Measurements from ENCODE around the gene NMU.
"Not testable (repeated sequence)": the region's sequence is repeated elsewhere in the genome, so short reads cannot be mapped to it uniquely, and the experiment has no call there.

NMU gene, protein sequence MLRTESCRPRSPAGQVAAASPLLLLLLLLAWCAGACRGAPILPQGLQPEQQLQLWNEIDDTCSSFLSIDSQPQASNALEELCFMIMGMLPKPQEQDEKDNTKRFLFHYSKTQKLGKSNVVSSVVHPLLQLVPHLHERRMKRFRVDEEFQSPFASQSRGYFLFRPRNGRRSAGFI

DNA sequence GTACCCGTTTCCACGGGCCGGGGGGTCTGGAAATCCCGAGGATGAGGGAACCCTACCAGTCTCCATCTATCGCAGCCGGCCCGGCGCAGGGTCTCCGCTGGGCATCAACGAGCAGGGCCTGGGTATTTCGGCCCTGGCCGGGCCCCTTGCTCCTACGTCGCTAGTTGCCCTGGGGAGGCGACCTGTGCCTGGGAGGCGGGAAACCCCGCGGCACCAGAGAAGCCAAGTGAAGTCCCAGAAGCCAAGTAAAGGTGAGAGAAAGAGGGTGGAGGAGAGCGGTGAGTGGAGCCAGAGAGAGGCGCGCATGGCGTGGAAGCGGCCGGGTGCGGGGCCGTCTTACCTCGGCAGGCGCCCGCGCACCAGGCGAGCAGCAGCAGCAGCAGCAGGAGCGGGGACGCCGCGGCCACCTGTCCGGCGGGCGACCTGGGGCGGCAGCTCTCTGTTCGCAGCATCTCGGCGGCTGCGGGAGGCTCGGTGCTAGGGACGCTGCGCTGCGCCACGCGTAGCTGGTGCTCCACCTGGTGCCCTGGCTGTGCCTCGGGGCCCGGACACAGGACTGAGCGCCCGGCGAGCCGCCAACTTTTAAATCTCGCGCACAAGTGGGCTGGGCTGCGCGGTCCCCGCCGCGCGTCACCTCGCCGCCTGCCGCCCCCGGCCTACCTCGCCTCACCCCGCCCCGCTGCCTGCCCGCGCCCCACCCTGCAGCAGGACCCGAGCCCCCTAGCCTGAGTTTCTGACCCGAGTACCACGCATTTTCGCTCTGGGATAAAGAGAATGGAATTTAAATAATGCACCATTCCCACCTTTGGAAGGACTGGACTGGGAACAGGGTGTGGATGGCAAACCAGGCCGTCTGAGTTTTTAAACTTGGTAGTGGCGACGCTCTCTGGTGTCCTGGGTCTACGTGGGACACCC lies at the start of gene NMU:
Gene NMU, minus strand, starts transcription at position 558 of the 915 bp plus-strand sequence. Its CDS starts 106 bp downstream, at position 452.
- no peak for DNase-seq (ENCODE audit: low spot score)

DNA sequence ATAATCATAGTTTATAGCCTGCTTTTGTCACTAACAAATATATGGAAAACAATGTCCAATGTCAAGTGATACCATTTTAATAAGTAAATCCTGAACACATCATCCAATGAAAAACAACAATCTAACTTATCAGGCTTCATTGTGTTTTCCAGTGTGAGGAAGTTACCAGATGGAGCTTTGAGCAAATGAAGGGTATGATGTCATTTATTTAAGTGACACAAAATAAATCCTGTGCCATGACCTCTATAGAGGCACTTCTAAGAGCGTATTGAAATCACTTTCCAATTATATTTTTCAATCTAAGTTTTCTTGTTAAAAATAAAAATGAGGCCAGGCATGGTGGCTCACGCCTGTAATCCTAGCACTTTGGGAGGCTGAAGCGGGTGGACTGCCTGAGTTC lies 48.2 kb upstream of the NMU start:
- no peak for DNase-seq (ENCODE audit: low spot score)

DNA sequence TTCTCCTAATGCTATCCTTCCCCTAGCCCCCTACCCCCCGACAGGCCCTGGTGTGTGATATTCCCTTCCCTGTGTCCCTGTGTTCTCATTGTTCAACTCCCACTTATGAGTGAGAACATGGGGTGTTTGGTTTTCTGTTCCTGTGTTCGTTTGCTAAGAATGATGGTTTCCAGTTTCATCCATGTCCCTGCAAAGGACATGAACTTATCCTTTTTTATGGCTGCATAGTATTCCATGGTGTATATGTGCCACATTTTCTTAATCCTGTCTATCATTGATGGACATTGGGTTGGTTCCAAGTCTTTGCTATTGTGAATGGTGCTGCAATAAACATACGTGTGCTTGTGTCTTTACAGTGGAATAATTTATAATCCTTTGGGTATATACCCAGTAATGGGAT lies 46.7 kb upstream of the NMU start:
- not testable (repeated sequence) for DNase-seq (ENCODE audit: low spot score)

DNA sequence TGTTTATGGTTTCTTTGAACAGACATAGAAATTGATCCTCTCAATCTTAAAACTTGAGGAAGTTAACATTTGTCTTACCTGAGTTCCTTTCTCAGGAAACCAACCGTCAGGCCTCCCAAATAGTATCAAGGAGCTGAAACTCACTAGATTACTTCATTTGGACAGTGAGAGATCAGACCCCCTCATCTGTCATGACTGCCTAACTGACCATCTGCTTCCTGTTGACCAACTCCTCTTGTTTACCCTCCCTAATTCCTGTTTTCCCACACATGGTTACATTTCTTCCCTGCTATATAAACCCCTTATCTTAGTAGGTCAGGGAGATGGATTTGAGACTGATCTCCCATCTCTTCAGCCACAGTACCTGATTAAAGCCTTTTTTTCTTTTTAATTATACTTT lies 46.2 kb upstream of the NMU start:
- no peak for DNase-seq (ENCODE audit: low spot score)

DNA sequence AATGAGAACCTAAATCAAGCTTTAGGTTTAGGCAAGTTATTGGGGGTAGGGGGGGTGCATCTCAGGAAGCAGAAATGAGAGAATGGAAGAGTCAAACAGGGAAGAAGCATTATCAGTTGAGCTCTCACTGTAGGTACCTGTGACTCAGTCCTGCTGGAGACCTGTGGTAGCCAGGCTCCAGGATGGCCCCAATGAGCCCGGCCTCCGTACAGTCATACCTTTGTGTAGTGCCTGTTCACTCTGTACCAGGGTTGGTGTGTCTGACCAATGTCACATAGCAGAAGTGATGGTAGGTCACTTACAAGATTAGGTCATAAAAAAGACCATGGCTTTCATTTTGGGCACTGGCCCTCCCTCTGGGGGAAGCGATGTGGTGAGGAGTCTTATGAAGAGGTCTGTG lies 45.3 kb upstream of the NMU start:
- DNase-seq (ENCODE audit: low spot score) = no peak

DNA sequence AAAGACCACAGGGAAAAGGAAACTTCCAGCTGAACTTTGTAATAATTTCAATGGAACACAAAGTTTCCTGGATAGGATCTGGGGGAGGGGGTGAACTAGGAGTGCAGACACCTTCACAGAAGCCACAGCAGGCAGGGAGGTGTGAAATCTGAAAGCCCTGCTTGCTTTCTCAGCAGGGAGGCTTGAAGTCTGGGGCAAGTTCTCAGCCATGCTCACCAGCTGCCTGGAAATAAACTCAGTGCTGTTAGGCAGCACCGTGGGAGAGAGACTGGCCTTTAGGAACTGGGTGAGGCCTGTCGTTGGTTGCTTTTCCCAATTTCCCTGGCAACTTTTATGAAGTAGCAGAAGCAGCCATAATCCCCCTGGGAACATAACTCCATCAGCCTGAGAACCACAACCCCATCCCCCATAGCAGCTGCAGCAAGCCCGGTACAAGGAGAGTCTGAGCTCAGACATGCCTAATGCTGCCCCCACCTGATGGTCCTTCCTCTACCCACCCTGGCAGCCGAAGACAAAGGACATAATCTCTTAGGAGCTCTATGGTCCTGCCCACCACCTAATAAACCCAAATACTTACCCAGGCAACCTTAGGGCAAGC lies 39.2 kb upstream of the NMU start:
- DNase-seq (ENCODE audit: low spot score) = no peak

DNA sequence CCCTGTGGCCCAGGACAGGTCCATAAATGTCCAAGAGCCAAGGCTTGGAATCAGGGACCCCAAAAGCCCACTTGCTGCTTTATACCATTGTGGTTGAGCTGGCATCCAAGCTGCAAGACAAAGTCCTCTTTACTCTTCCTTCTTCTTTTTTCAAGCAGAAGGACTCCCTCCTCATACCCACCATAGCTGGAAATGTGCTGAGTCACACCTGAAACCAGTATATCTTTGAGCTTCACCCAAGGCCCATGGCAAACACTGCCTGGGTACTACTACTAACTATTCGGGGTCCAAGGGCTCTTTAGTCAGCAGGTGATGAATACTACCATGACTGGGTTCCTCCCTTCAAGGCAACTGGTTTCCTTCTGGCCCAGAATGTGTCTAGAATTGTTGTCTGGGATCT lies 37.3 kb upstream of the NMU start:
- no peak for DNase-seq (ENCODE audit: low spot score)

DNA sequence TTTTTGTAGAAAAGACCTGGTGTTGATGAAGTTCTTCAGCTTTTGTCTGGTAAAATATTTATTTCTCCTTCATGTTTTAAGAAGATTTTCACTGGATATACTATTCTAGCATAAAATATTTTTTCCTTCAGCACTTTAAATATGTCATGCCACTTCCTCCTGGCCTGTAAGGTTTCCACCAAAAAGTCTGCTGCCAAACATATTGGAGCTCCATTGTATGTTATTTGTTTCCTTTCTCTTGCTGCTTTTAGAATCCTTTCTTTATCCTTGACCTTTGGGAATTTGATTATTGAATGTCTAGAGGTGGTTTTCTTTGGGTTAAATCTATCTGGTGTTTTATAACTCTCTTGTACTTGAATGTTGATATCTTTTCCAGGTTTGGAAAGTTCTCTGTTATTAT lies 35.6 kb upstream of the NMU start:
- DNase-seq (ENCODE audit: low spot score) = no peak

DNA sequence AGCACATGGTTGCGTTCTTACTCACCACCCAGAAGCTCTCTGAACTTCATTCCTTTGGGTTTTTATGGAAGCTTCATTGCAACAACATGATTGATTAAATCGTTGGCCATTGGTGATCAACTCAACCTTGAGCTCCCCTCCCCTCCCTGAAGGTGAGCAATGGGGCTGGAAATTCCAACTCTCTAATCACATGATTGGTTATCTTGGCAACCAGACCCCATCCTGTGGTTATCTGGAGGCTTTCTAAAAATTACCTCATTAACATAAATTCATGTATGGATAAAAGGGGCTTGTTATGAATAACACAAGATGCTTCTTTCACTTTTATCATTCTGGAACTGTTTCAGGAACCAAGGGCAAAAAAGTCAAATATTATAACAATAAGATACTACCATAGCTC lies 34.6 kb upstream of the NMU start:
- no peak for DNase-seq (ENCODE audit: low spot score)

DNA sequence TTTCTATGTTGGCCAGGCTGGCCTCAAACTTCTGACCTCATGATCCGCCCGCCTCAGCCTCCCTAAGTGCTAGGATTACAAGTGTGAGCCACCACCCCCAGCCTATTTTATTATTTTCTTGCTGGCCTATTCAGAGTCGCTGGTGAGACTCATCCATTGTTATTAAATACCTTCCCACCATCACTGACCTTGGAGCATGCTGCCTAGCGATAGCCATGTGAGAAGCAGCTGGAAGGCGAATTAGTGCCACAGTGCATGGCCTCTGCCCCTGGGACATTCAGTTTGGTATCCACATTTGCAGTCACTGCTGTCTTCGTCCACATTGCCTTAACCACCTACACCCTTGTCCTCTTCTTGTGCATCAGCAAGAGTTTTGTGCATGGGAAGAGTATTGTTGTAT lies 32.4 kb upstream of the NMU start:
- no peak for DNase-seq (ENCODE audit: low spot score)

DNA sequence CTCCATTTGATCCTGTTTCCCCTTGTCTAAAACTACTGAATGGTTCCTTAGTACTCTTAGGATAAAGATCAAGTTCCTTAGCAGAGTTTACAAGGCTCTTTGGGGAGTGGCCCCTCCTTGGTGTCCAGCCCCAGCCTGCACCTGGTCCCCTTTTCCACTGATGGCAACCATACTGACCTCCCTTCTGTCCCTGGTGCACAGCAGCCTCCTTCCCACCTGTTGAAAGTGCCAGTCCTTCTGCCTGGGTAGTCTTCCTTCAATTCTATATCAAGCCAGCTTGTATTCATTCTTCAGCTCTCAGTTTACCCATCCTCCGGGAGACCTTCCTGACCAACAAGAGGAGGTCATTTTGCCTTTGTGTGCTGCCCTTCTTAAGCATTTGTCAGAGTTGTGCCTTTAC lies 30.4 kb upstream of the NMU start:
- DNase-seq (ENCODE audit: low spot score) = no peak

DNA sequence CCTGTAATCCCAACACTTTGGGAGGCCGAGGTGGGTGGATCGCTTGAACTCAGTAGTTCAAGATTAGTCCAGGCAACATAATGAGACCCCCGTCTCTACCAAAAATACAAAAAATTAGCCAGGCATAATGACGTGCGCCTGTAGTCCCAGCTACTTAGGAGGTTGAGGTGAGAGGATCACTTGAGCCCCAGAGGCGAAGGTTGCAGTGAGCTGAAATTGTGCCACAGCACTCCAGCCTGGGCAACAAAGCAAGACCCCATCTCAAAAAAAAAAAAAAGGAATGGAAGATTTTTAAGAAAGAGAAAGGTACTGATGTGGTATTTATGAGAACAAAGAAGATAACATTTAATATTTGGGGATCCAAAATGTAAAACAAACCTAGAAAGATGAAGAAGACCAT lies 27.0 kb upstream of the NMU start:
- DNase-seq (ENCODE audit: low spot score) = no peak

DNA sequence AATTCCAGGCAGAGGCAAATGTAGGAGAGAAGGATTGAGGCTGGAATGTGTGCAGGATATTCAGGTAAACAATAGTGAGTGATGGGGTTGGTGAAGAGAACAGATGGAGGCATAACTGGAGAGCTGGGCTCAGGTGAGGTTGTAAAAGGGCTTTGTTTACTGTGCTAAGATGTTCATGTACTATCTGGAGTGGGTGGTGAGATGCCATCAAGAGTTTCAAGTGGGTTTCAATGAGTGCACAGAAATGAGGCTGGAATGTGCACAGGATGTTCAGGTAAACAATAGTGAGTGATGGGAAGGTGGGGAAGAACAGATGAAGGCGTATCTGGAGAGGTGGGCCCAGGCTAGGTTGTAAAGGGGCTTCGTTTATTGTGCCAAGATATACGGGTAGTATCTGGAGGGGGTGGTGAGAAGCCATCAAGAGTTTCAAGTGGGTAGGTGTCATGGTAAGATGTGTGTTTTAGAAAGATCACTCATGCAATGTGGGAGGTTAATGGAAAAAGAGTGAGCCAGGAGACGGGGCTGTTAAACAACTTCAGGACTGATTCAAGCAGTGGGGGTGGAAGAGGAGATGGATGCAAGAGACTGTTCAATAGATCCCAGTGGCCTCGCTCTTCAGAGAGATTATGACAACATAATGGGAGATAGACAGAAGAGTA lies 25.4 kb upstream of the NMU start:
- DNase-seq (ENCODE audit: low spot score) = no peak

DNA sequence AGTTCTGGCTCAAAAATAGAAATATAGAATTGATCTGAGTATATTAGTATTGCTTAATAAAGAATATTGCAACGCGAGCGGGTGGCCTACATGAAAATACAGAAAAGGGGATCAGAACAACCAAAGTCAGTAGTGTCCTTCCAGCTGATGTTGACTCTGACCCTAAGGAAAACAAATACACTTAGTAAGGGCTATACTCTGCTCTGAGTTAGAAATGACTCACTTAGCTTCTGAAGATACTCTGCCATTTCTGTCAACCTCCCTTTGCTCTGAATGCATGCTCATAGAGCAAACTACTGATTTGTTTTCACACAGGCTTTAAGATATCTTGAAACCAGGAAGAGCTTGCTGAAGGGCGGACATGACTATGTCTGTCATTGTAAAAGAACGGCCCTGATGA lies 22.6 kb upstream of the NMU start:
- no peak for DNase-seq (ENCODE audit: low spot score)

DNA sequence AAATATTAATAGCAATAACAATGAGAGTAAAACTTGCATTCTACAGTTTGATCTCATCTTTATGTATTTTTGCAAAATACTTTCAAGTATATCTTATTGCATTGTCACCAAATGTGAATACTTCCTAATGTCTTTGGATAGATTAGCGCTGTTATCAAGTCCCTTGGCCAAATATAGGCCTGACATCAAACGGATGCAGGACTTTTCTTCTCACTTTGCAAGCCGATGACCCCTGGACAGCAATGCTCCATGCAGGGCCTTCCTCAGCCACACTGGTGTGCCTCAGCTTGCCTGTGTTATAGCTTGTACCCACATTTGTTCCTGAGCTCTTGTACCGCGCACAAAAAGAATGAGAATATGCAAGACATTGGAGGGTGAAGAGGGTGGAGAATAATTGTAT lies 18.0 kb upstream of the NMU start:
- no peak for DNase-seq (ENCODE audit: low spot score)

DNA sequence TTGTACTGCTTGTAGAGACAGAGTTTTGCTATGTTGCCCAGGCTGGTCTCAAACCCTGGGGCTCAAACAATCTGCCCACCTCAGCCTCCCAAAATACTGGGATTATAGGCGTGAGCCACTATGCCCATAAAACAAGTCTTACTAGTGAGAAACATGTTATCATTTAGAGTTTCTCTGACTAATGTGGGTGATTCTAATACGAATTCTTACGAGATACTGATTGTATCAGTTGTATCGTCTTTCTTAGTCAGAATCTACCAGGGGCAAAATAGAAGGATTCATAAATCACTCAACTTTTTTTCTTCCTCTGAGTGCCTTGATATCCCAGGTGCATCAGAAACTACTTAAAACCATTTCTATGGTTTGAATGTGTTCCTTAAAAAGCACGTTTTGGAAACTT lies 14.4 kb upstream of the NMU start:
- no peak for DNase-seq (ENCODE audit: low spot score)

DNA sequence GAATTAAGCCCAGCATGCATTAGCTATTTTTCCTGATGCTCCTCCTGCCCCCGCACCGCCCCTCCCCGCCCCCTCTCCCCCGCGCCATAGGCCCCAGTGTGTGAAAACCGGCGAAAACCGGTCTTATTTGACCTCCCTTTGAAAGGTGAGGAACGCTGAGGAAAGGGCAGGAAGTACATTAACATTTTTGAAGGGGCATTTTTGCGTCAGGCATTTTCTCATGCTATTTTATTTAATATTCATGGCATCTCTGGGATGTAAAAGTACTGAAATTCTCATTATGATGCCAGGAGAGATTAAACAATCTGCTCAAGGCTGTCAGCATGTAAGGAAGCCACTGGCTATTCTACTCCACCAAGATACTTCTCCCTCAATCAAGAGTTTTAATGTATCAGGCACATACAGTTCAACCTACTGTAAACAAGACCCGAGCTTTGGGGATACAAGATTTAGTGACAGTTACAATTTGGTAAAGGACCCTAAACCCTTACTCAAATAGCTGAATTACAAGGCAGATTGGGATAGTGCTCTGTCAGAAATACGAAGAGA lies 1.2 kb upstream of the NMU start:
- no peak for DNase-seq (ENCODE audit: low spot score)

DNA sequence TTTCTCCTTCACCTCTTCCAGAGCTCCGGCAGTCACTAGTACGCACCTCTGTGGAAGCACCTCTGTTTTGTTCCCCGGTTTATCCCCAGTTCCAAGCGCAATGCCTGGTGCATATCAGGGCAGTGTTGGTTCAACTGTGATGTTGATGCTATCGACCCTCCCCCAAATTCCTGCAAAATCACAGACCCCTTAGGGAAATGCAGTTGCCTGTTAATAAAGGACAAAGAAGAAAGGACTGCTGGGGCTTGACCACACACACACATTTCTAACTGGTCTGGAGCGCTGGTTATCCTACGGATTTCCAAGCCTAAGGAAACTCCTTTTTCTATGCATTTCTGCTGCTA lies 530 bp upstream of the NMU start:
- no peak for DNase-seq (ENCODE audit: low spot score)

DNA sequence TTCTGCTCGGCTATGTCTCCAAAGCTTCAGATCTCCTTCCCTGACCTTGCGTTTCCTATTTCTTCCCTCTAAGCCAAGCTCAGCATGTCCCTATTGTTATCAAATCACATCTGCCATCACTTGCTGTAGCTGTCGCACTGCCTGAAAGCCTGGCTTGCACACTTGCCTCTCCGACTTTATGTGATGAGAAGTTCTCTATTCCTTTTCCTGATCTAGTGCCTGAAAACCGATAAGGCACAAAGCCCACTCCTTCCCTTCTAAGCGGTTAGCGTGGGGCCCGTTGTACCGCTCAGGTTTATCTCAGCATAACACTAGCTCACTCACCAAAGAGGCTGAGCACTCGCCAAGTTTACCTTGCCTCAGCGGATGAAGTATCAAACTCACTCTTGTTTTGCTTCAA lies 816 bp downstream of the NMU start:
- DNase-seq (ENCODE audit: low spot score) = no peak

DNA sequence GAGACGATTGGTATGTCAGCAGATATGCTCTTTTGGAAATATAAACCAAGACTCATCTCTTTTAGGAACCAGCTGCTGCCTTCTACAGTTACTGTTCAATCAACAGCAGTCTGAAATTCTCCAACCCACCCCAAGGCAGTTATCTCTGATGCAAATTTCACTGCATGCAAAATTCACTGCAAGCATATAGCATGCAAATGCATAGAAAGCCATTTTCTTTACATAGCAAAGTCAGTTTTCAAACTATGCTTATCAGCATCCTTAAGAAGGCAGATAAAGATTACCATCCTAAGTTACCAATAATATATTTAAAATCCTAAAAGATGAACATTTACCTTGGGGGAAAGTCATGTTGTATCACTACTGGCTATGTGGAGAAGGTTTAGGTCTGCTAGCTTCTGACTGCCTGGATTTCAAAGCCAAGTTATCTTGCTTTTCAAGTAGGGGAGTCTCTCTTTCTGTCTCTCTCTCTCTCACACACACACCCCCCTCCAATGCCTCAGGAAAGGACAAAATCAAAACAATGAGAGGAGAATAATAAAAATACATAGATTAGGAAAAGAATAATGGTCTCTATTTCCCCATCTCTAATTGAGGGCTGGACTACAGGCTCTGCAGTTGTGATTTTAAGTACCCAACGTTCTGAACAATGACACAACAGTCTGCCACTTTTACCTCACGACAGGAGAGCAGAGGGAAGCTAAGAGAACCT lies 1.5 kb downstream of the NMU start:
- no peak for DNase-seq (ENCODE audit: low spot score)

DNA sequence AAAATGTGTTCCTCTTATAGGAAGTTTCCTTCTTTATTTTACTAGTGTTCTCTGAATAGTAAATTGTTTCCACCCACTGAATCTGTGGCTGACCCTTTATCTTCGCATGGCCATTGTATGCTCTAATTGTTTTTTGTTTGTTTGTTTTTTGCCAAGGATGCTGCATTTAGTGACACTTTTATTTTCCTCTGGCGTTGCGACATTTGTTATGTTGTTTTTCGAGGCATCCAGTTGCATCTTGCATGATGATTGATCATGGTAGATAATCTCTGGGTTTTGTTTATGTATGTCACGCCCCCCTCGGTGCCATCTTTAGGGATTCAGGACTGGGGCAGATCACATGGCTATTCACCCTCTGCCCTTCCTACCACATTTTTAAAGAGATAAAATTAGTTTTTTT lies 2.2 kb downstream of the NMU start:
- no peak for DNase-seq (ENCODE audit: low spot score)

DNA sequence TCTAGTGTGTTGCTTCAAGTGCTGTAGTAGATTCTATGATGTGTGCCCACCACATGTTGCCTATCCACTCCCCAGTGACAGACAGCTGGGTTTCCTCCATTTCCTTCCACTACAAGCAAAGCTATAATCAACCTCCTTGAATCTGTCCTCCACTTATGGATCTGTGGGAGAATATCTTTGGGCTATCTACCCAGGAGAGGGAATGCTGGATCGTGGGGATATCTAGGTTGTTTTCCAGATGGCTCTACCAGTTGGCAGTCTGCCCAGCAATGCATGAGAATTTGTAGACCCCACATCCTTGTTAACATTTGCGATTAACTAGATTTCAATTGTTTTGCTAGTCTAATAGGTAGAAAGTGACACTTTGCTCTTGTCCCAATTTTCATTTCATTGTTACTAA lies 10.3 kb downstream of the NMU start:
- no peak for DNase-seq (ENCODE audit: low spot score)

Data from globus pallidus (tissue), 1 donor.